Mesodermal cell (in vitro differentiated cells): ENCODE results near the gene POLR2A.
"Not testable (repeated sequence)": the region's sequence is repeated elsewhere in the genome, so short reads cannot be mapped to it uniquely, and the experiment has no call there.

Experiments
- H3K27ac ChIP-seq: 2 replicates; pipeline ENCODE4 v1.7.0; 2013; ENCODE audit warnings: mild to moderate bottlenecking, low read depth, low read length, moderate library complexity; ENCODE audit not compliant: severe bottlenecking
- H3K36me3 ChIP-seq: 2 replicates; pipeline ENCODE4 v1.7.1; 2013; ENCODE audit warnings: mild to moderate bottlenecking, low read length, moderate library complexity; ENCODE audit not compliant: control insufficient read depth, insufficient read depth
- H3K4me1 ChIP-seq: one replicate; pipeline ENCODE4 v1.7.1; 2013; ENCODE audit warnings: mild to moderate bottlenecking, low read length; ENCODE audit not compliant: insufficient read depth, control insufficient read depth, poor library complexity, severe bottlenecking
- H3K4me3 ChIP-seq: 2 replicates; pipeline ENCODE4 v1.7.0; 2013; ENCODE audit warnings: low read length, control low read depth, mild to moderate bottlenecking; ENCODE audit not compliant: insufficient read depth, poor library complexity, severe bottlenecking; ENCODE audit errors: extremely low read depth
- H3K9me3 ChIP-seq: 2 replicates; pipeline ENCODE4 v1.7.1; 2013; ENCODE audit warnings: mild to moderate bottlenecking, low read length, moderate library complexity; ENCODE audit not compliant: control insufficient read depth
- WGBS, 2 experiments: methylation state at CpG; one replicate each; pipeline ENCODE4 v1.1.5; 2013; ENCODE audit warnings: missing lambda C conversion rate in 2 of 2; ENCODE audit not compliant: insufficient coverage in 2 of 2; 5-methylcytosine and 5-hydroxymethylcytosine counted together

Gene POLR2A

GRCh38 chr17:7462474-7463371 lies 21.4 kb upstream of the POLR2A start:
- H3K9me3 ChIP-seq: no peaks in the 10 kb centered on the region

GRCh38 chr17:7463372-7463846 lies 20.8 kb upstream of the POLR2A start:
- no peaks in the 10 kb centered on the region for H3K9me3 ChIP-seq
- H3K36me3 ChIP-seq: peaks cover 55% of the 10 kb centered on the region
- 96 to 97% methylated on average over 10 of the region's 14 CpGs for WGBS, 2 experiments
- no peaks in the 10 kb centered on the region for H3K4me1 ChIP-seq
- no peak overlapping the region for H3K27ac ChIP-seq
- H3K4me3 ChIP-seq: no peak overlapping the region

More at GRCh38 chr17:7462474-7463371, 21.4 kb upstream of the POLR2A start:
- H3K36me3 ChIP-seq: peaks cover 53% of the 10 kb centered on the region
- H3K27ac ChIP-seq: no peak overlapping the region
- no peak overlapping the region for H3K4me3 ChIP-seq
- 93 to 97% methylated on average over 33 to 36 of the region's 44 CpGs for WGBS, 2 experiments
- no peaks in the 10 kb centered on the region for H3K4me1 ChIP-seq

- Histone ChIP-seq H3K36me3 (peaks cover 55% of the 10 kb centered on the region), H3K27ac (no peak overlapping the region), H3K9me3 (no peaks in the 10 kb centered on the region), H3K4me1 (no peaks in the 10 kb centered on the region), H3K4me3 (no peak overlapping the region)
- WGBS, 2 experiments: 100% methylated on average over 1 to 2 of the region's 9 CpGs
Measured at GRCh38 chr17:7464081-7464480, 20.1 kb upstream of the POLR2A start.

GRCh38 chr17:7465597-7466275 lies 18.4 kb upstream of the POLR2A start:
- Histone ChIP-seq H3K27ac (no peak overlapping the region), H3K36me3 (peaks cover 55% of the 10 kb centered on the region), H3K4me1 (no peaks in the 10 kb centered on the region), H3K9me3 (no peaks in the 10 kb centered on the region), H3K4me3 (no peak overlapping the region)
- WGBS, 2 experiments: 97 to 99% methylated on average over 25 to 27 of the region's 33 CpGs

DNA sequence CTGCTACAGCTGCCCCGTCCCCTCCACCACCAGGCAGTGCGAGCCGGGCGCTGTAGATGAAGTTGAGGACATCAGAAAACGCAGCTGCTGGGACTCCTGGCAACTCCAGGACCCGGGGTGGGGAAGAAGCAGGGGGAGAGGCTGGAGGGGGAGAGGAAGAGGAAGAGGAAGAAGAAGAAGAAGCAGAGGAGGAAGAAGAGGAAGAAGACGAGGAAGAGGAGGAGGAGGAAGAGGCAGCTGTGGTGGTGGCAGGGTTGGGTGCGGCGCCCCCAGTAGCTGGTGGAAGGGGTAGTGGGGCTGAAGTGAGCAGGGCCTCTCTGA lies 17.9 kb upstream of the POLR2A start:
- peaks cover 52% of the 10 kb centered on the region for H3K36me3 ChIP-seq
- H3K9me3 ChIP-seq: no peaks in the 10 kb centered on the region
- no peak overlapping the region for H3K27ac ChIP-seq
- H3K4me1 ChIP-seq: no peaks in the 10 kb centered on the region
- H3K4me3 ChIP-seq: no peak overlapping the region
- WGBS, 2 experiments: 96 to 100% methylated on average over 4 to 5 of the region's 9 CpGs

GRCh38 chr17:7466639-7467341 lies 17.4 kb upstream of the POLR2A start:
- no peak overlapping the region for H3K4me3 ChIP-seq
- 91 to 92% methylated on average over 14 to 15 of the region's 16 CpGs for WGBS, 2 experiments
- no peak overlapping the region for H3K27ac ChIP-seq

DNA sequence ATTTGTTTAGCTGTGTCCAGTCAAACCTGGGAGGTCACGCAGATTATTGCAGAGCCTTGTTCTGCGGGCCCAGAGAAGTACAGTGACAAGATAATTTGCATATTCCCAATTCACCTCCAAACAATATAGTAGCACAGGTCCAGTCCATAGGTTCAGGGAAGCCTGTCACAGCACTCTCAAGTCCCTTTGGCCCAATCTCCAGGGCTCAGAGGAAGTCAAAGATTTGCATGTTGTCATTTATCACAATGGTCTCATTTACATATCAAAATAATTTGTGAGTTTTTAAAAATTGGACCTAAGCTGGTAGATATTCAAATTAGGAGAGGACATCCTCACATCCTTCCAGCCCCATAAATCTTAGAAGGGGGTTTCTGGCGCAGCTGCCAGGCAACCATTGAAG lies 16.7 kb upstream of the POLR2A start:
- 80 to 100% methylated on average over 1 of the region's 3 CpGs for WGBS, 2 experiments
- no peaks in the 10 kb centered on the region for H3K4me1 ChIP-seq

More at GRCh38 chr17:7466639-7467341, 17.4 kb upstream of the POLR2A start:
- Histone ChIP-seq H3K4me1 (no peaks in the 10 kb centered on the region), H3K36me3 (peaks cover 54% of the 10 kb centered on the region), H3K9me3 (no peaks in the 10 kb centered on the region)

GRCh38 chr17:7468290-7468689 lies 15.9 kb upstream of the POLR2A start:
- WGBS, 2 experiments: 97 to 100% methylated on average over 9 of the region's 11 CpGs
- Histone ChIP-seq H3K27ac (no peak overlapping the region), H3K4me1 (no peaks in the 10 kb centered on the region)

More for the DNA sequence above, 16.7 kb upstream of the POLR2A start:
- Histone ChIP-seq H3K9me3 (no peaks in the 10 kb centered on the region), H3K36me3 (peaks cover 48% of the 10 kb centered on the region), H3K27ac (no peak overlapping the region), H3K4me3 (no peak overlapping the region)

GRCh38 chr17:7468804-7469389 lies 15.3 kb upstream of the POLR2A start:
- WGBS, 2 experiments: 95 to 97% methylated on average over 8 to 9 of the region's 12 CpGs

More at GRCh38 chr17:7468290-7468689, 15.9 kb upstream of the POLR2A start:
- Histone ChIP-seq H3K9me3 (no peaks in the 10 kb centered on the region), H3K4me3 (no peak overlapping the region), H3K36me3 (peaks cover 41% of the 10 kb centered on the region)

GRCh38 chr17:7469843-7470242 lies 14.3 kb upstream of the POLR2A start:
- not testable (repeated sequence) for H3K4me1 ChIP-seq, H3K9me3 ChIP-seq, H3K4me3 ChIP-seq, H3K27ac ChIP-seq
- 95 to 100% methylated on average over 9 to 10 of the region's 12 CpGs for WGBS, 2 experiments
- peaks cover 31% of the 10 kb centered on the region for H3K36me3 ChIP-seq

More at GRCh38 chr17:7468804-7469389, 15.3 kb upstream of the POLR2A start:
- no peaks in the 10 kb centered on the region for H3K9me3 ChIP-seq
- no peak overlapping the region for H3K27ac ChIP-seq
- no peaks in the 10 kb centered on the region for H3K4me1 ChIP-seq
- peaks cover 34% of the 10 kb centered on the region for H3K36me3 ChIP-seq
- H3K4me3 ChIP-seq: no peak overlapping the region
